MM.1S (cell line): ENCODE measurements around the gene CCL4L2.

Experiments used
- CTCF ChIP-seq: fragments of 300-600 bp; sonication (generic); IDR thresholded peaks from 2 replicates; pipeline ENCODE4 v1.5.1; 2016; ENCODE audit warnings: antibody characterized with exemption, low read length, mixed read lengths
- EZH2 ChIP-seq: fragments of 300-600 bp; sonication (generic); optimal IDR thresholded peaks from 2 replicates; pipeline ENCODE3; 2017; ENCODE audit warnings: low read depth, mild to moderate bottlenecking, antibody characterized with exemption, low read length, mixed read lengths

- no peak for TF ChIP-seq CTCF
- TF ChIP-seq EZH2, result no peak
Measured at GRCh38 chr17:36204724-36205500, 6.0 kb upstream of the CCL4L2 start.
